GM18508 (cell line): Measurements from ENCODE around the gene LMCD1.

ENCODE experiments used
- ATAC-seq: cut with Tn5 transposase; IDR thresholded peaks from one replicate; pipeline ENCODE4 v1.9.1; 2021; ENCODE audit warnings: moderate number of reproducible peaks; ENCODE audit not compliant: insufficient read depth, unreplicated experiment

LMCD1 gene

DNA sequence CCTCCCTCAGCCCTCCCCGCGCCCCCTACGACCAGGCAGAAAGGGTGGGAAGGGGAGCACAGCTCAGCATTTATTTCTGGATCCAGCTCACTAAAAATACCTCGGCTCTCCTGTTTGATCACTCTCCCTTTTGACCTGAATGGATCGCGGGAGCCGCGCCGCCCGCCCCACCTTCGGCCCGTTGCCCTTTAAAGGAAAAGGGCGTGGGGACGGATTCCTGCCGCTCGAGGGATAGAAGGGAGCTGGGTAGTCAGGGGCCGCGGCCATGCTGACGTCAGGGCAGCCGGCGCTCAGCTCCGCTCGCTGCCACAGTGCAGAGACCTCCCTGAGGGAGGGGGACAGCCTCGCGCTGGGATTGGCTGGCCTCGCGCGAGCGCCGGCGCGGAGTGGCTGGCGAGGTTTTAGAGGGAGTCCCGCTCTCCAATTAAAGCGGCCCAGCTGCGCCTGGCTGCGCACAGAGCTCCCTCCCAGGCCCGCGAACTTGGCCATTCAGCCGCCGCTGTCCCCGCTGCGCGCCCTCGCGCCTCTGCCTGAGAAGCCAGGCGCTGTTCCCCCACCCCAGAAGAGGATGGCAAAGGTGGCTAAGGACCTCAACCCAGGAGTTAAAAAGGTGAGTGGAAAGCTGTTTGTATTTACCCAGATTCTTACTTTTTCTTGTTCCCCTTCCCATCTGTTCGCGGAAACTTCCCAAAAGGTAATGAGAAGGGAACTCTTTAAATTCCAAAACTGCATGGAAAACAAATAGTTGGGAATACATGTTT lies at the start of gene LMCD1:
Gene LMCD1, plus strand, starts transcription at position 453 of the 761 bp plus-strand sequence. Its CDS starts 116 bp downstream, at position 569.
- peak; percentile 85 for ATAC-seq

DNA sequence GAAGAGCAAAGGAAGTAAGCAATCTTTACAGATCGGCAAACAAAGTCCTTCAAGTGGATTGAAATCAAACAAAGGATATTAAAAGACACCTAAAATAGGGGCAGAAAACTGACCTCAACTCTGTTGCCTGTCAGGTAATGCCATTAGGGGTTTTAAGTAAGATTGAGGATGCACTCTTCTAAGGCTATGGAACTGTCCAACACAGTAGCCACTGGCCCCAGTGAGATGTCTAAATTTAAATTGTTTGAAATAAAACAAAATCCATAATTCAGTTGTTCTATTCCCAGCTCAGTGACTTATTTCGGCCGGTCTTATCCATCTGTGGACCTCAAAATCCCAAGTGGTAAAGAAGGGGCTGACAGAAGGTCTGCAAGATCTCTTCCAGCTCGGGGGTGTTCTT lies 49.5 kb upstream of the LMCD1 start:
- no peak for ATAC-seq

DNA sequence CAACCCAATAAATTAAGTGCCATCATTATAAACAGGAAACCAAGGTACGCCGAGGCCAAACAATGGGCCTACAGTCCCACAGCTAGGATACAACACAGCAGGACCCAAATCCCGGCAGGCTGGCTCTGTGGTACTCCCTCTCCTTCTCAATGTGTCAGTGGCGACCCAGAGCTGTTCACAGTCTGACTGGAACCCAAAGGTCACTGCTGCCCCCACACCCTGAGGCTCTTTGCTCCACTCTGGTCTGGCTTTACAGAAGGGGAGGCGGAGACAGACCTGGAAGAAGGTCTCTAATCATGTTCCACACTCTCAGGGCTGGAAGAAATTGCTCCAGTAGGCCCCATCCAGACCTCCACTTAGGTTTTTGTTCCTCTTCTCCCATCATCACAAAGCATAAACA lies 48.5 kb upstream of the LMCD1 start:
- ATAC-seq, result no peak

- ATAC-seq, result no peak
Observed at GRCh38 chr3:8455526-8456411, 45.9 kb upstream of the LMCD1 start.

DNA sequence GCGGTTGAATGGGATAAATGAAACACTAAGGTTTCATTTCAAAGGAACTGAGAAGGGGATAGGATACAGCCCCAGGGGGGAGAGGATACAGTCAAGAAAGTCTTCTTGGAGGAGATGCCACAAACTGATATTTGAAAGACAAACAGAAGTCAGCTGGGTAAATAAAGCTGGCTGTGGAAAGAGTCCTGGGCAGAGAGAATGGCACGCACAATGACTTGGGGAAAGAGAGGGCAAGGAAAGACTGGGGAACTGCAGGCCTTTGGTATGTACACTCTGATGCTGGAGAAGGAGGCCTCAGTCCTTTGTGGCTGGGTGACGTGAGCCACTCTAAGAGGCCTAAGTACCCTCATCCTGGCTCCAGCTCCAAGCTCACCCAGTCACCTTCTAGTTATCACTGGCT lies 45.2 kb upstream of the LMCD1 start:
- no peak for ATAC-seq

DNA sequence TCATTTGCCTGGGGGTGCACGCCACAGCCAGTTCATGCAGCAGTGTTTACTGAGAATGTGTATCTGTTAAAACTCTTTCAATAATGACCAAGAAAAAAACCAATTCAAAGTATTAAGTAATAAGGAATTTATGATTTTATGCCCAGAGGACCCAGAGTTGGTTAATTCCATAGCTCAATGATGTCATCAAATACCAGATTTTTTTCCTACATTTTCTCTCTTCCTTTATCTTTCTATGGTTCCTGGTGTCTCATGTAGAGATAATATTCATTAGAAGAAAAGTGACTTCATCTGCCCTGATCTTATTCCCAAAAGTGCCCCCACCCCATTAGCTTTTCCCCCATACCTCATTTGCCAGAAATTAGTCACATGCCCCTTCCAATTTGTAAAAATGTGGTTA lies 44.6 kb upstream of the LMCD1 start:
- no peak for ATAC-seq

- ATAC-seq, result no peak
Observed at GRCh38 chr3:8458238-8458661, 43.4 kb upstream of the LMCD1 start.

DNA sequence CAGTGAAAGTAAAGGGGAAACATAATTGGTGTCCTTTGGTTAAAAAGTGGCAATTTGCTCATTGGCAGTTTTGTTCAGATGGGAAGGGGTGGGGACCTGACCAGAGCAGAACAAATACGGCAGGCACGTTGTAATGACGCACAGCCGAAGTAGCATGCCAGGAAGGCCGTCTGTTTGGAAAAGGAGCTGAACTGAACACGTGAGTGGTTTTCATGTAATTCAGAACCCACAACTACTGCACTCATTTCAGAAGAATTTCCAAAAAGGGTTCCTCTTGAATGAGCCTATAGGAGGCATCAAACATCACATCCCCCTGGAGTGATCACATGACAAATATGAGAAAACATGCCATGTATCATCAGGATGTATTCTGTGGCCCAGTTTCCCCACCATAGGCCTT lies 42.9 kb upstream of the LMCD1 start:
- no peak for ATAC-seq

DNA sequence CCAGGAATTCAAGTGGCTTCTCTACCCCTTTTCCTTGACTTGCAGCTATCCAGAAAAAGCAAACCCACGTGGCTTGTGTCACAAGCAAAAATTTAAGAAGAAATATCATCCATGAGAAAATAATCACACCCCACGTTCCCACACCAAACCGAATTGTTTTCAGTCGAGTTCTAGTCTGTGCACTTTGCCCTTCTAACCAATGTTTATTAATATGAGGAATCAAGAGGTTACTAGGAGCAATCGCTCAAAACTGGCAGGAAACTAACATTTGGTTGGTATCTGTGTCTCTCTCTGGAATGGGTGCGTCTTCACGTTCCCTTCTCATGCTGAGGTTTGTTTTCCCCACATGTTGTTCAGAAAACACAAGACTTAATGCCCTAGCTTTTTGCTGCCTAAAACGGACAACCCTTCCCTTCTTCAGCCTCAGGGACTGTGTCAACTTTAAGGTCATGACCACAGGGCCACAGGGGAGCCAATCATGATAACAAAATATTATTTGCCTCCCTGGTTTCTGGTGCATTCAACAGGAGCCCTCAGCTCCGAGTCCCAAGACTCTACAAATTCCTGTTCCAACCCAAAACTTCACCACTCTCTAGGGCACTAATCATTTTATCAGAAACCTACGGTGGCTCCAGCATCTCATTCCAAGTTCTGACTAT lies 41.4 kb upstream of the LMCD1 start:
- ATAC-seq, result no peak

GRCh38 chr3:8460815-8461456 lies 40.7 kb upstream of the LMCD1 start:
- no peak for ATAC-seq

DNA sequence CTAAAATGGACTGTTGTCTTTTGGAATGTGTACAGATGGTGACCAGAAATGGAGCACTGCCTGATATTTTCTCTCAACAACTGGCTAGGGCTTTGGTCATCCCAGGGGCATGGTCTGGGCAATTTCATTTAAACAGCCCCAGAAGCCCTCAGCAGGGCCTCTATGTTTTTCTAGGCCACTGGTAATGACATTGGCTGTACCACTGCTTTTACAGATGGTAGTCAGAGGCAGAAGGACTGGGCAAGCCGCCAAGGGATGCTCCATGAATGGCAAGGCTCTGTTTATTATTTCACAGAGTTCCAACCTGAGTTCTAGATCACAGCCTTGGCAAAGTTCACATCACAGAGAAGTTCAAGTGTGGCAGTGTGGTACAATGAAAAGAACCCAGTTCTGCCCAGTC lies 37.0 kb upstream of the LMCD1 start:
- no peak for ATAC-seq

- no peak for ATAC-seq
Observed at GRCh38 chr3:8466526-8466925, 35.1 kb upstream of the LMCD1 start.

DNA sequence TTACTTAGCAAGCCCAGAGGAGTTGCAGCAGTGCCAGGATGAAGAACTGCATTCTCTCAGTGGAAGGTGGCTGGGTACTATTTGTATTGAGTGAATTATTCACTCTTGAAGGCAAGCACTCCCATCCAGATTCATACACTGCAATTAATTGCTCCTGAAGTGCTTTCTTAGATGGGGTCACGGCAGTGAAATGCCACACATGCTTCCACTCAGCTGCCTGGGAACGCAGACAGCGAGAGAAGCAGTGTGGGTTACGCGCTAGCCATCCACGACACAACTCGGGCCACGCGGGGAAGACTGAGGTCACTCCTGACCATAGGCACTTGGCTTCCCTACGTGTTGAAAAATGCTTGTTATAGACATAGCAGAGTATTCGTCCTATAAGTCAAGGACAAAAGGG lies 30.8 kb upstream of the LMCD1 start:
- ATAC-seq, result no peak

GRCh38 chr3:8472549-8472948 lies 29.1 kb upstream of the LMCD1 start:
- no peak for ATAC-seq

DNA sequence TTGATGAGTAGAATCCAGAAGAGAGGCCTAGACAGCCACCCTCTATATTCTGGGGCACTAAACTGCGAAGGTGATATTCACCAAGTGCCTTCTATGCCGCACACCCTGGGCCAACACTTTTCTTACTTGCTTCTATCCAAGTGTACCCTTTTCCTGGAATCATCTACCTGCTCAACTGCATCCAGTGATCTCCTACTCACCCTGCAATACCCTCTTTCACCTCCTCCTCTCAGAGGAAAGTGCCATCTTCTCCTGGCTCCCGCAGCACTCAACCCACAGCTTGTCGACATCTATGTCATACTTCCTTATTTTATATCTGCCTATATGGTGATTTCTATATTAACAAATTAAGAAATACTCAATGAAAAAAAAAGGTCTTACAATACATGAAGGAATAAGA lies 28.6 kb upstream of the LMCD1 start:
- no peak for ATAC-seq

DNA sequence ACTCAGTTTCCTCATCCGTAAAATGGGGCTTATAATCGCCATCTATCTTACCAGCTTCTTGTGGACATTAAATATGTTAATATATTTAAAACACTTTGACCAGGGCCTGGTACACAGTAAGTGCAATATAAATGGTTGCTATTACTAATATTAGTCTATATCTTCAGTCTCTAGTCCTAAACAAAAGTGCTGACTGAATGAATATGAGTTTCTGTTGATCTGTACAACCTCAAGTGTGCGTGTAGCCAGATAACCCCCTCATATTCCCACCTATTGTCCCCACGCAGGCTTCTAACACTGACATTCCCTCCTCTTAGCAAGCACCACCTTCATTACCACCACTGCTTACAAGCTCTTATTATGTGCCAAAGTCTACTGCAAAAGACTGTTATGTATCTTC lies 27.6 kb upstream of the LMCD1 start:
- ATAC-seq, result no peak

DNA sequence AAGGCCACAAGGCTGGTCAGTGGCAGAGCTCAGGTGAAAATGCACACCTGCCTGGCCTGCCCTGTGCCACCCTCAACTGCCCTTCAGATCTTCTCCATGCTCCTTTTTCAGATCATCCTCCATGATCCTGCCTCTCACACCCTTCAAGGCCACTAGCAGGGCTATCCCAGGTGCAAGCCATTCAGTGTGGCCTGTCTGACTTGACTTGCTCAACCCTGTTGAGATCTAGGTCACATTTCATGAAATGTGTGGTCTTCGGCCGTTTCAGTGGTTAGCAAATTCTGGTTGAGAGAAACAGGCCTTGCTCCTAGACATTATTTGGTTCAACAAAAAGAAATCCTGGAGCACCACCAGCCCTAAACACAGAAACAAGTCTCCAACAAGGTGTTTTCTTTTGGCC lies 26.6 kb upstream of the LMCD1 start:
- no peak for ATAC-seq

DNA sequence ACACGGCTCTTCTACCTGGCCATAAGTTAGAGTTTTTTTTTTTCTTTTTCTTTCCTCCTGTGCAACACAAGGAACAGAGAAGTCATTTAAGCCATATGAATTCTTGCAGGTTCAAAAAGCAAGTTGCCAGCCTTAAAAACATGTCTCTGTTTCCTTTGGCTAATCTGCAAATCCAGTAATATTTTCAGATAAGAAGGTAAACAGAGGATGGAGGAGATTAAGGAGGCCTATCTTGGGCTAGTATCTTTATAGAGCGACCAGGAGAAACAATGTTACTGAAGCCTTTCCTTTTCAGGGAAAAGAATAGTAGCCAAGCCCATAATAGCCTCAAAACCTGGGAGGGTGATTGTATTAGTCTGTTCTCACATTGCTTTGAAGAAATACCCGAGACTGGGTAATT lies 20.9 kb upstream of the LMCD1 start:
- ATAC-seq, result no peak

GRCh38 chr3:8481380-8481779 lies 20.2 kb upstream of the LMCD1 start:
- no peak for ATAC-seq

DNA sequence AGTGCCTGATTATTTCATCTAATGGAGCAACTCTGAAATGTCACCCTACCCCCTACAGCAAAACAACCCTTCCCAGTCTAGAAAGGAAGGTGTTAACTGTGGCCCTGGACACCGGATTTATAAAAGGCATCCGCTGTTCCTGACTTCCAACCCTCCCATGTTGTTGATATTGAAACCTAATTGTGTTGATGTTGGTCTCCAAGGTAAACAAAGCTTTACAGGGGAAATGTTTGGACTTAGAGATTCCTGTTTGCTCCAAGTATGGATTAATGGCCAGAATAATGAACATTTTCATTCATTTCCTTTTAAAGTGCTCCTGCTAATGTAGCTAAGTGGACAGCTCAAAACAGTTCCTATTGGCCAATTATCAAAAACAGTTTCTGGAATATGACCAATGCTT lies 19.4 kb upstream of the LMCD1 start:
- no peak for ATAC-seq
